Measurements from ENCODE around the gene WSCD1.

The WSCD1 gene

DNA sequence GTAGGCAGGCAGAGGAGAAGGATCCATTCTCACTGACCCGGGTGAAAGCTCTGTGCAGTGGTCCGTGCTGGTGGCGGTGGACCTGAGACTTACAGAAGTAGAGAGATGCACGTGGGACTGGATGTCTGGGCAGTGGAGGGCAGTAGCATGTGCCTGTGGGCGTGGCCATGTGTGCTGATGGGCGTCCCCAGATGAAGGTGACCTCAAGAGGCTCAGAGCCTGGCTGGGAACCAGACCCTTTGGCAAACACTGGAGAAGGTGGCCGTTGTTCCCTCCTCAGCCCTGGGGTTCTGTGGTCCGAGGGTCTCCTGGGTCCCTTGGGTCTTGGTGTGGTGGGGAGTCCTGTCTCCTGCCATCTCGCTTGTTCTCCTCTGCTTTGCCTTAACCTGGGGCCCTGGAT lies 15.6 kb downstream of the WSCD1 start:
- H3K4me3 ChIP-seq, result no peak overlapping the region
- H3K27ac ChIP-seq, result no peak overlapping the region
- no peaks in the 10 kb centered on the region for H3K36me3 ChIP-seq
- no peak overlapping the region for H3K4me2 ChIP-seq
- H3K9me3 ChIP-seq (replicated peaks in 1 of 11), result no peaks in the 10 kb centered on the region
- no peak for TF ChIP-seq Cebpa-rat (IDR thresholded peaks at IDR 0.05)
- H3K4me1 ChIP-seq, result no peaks in the 10 kb centered on the region
- H4K20me1 ChIP-seq, result peaks cover 0 to 2% (median 0%) of the 10 kb centered on the region in 11 experiments; a peak in 3 of 22 replicates
- no peak overlapping the region for H3K9ac ChIP-seq
- no peaks in the 10 kb centered on the region for H3K27me3 ChIP-seq

DNA sequence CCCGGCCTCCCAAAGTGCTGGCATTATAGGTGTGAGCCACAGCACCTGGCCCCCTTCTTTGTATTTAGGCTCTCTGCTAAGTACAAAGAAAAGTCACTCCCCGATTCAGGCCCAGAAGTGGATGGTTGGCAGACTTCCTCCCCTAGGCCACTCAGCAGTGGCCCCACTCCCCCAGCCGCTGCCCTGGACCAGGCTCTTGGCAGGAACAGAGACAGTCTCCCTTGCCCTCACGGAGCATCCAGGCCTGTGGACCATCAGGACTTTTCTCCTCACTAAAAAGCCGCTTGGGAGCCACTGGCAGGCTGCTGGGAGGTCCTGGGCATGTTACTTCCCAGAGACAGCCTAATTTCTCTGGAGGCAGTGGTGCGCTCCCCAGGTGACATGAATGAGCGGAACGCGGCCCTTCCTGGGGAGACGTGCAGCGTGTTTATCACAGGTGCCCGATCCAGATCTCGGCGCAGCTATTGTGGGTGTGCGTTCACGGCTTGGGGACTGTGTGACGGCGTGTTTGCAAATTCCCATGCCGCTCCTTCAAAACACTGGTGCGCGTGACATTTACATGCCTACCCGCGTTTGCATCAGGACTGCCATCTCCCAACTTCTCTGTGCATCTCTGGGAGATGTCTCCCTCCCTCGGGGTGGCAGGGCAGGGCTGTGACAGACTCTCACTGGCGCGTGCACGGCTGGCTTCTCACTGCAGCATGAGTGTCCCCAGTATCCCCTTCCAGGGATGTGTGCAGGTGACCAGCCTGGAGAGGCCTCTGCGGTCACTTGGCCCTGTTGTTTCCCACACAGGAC lies 16.6 kb downstream of the WSCD1 start:
- H3K4me1 ChIP-seq, result no peaks in the 10 kb centered on the region
- H3K27me3 ChIP-seq, result no peaks in the 10 kb centered on the region
- no peak for TF ChIP-seq Cebpa-rat (IDR thresholded peaks at IDR 0.05)
- no peaks in the 10 kb centered on the region for H3K9me3 ChIP-seq (replicated peaks in 1 of 11)
- H4K20me1 ChIP-seq, result no peaks in the 10 kb centered on the region; a peak in 2 of 22 replicates
- no peaks in the 10 kb centered on the region for H3K36me3 ChIP-seq
- no peak overlapping the region for H3K4me3 ChIP-seq
- no peak overlapping the region for H3K27ac ChIP-seq
- no peak overlapping the region for H3K9ac ChIP-seq
- H3K4me2 ChIP-seq, result no peak overlapping the region

DNA sequence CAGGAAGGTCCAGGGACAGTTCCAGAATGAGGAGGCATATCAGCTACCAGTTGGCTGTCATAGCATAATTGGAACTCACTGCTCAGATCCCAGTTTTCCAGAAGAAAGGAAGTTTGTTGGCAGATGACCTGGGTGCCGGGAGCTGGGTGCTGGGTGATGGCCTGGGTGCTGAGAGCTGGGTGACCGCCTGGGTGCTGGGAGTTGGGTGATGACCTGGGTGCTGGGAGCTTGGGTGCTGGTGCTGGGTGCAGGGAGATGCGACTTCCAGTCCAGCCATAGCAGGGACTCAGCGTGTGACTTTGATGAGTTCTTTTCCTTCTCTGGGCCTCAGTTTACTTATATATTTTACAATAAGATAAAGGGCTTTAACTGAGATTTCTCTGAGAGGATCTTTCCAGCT lies 18.0 kb downstream of the WSCD1 start:
- H4K20me1 ChIP-seq, result no peaks in the 10 kb centered on the region; a peak in 1 of 22 replicates
- no peaks in the 10 kb centered on the region for H3K36me3 ChIP-seq
- TF ChIP-seq Cebpa-rat (IDR thresholded peaks at IDR 0.05), result no peak
- H3K27ac ChIP-seq, result no peak overlapping the region
- H3K9me3 ChIP-seq (replicated peaks in 1 of 11), result no peaks in the 10 kb centered on the region
- no peaks in the 10 kb centered on the region for H3K27me3 ChIP-seq
- no peaks in the 10 kb centered on the region for H3K4me1 ChIP-seq
- H3K4me3 ChIP-seq, result no peak overlapping the region
- no peak overlapping the region for H3K4me2 ChIP-seq
- no peak overlapping the region for H3K9ac ChIP-seq

DNA sequence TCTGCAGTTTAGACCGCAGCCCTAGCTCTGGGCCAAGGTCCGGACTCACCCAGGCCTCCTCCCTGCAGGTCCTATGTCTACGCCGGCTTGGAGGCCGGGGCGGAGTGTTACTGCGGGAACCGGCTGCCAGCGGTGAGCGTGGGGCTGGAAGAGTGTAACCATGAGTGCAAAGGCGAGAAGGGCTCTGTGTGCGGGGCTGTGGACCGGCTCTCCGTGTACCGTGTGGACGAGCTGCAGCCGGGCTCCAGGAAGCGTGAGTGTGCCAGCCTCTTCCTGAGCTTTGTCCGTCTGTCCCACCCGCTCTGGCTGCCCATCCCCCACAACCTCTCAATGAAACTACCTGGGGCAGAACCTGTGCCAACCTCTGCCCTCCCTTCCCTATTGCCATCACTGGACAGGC lies 20.1 kb downstream of the WSCD1 start:
- Histone ChIP-seq H3K27ac (no peak overlapping the region), H3K4me2 (no peak overlapping the region), H3K9me3 (replicated peaks in 1 of 11) (no peaks in the 10 kb centered on the region), H3K9ac (no peak overlapping the region), H3K4me1 (no peaks in the 10 kb centered on the region), H3K27me3 (no peaks in the 10 kb centered on the region), H3K4me3 (no peak overlapping the region), H4K20me1 (no peaks in the 10 kb centered on the region; a peak in 1 of 22 replicates), H3K36me3 (no peaks in the 10 kb centered on the region)
- TF ChIP-seq Cebpa-rat (IDR thresholded peaks at IDR 0.05), result no peak

DNA sequence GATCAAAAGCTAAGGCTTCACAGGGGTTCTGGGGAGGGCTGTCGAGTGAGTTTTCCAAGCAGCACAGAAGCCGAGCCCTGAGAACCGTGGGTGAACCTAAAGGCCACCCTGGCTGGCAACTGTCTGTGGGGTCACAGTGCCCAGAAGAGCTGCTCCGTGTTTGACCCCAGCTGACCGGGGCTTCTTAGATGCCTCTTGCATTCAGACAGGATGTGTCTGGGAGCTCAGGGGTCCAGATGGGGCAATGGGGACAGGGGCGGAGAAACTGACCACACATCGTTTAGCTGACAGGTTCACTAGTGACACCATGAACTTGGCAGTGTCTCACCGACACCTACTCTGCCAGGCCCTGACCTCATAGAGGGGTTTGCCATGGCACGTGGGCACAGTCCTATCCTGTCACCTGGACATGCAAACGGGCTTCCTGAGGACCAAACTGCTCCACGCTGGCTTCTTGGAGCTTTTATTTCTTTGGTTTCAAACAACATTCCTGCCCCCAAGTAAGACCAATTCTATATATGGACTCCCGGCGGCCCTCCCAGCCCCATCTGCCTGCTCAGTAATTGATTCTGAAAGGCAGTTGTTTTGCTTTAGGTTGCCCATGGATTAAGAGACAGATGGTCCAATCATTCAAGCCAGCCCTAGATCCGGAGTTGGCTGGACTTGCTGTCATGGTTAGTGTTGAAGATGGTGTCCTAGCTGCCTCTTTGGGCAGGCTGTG lies 22.2 kb downstream of the WSCD1 start:
- H3K27me3 ChIP-seq, result no peaks in the 10 kb centered on the region

DNA sequence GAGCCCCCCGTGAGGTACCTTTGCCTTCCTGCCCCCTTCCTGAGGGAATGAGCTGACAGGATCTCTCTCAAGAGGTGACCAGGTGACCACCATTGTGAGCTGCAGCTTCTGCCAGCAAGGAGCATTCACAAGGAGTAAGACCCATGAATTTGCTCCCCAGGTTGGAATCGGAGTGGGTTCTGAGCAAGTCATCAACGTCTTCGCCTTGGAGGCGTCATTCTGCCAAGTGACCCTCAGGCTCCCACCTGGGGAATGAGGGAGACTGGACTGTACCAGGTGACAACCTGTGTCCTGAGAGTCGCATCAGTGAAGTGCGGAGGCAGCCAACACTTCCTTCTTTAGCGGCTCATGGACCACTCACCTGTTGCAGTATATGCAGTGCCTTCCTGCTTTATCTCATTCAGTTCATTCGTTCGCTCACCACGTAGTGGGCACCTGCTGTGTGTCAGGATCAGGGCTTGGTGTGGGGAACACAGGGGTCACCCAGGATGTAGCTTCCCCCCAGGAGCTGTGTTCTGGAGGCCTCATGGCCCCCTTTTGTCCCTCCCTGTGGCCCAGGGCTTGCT lies 22.8 kb downstream of the WSCD1 start:
- no peak overlapping the region for H3K9ac ChIP-seq
- no peaks in the 10 kb centered on the region; a peak in 1 of 22 replicates for H4K20me1 ChIP-seq
- H3K27ac ChIP-seq, result no peak overlapping the region
- H3K4me3 ChIP-seq, result no peak overlapping the region
- TF ChIP-seq Cebpa-rat (IDR thresholded peaks at IDR 0.05), result no peak
- H3K4me1 ChIP-seq, result peaks cover 0 to 9% (median 2%) of the 10 kb centered on the region in 10 experiments; a peak in 4 of 20 replicates
- H3K4me2 ChIP-seq, result no peak overlapping the region
- H3K36me3 ChIP-seq, result no peaks in the 10 kb centered on the region
- no peaks in the 10 kb centered on the region for H3K9me3 ChIP-seq (replicated peaks in 1 of 11)
- H3K27me3 ChIP-seq, result no peaks in the 10 kb centered on the region

More for the DNA sequence above, 22.2 kb downstream of the WSCD1 start:
- H4K20me1 ChIP-seq, result no peaks in the 10 kb centered on the region; a peak in 1 of 22 replicates
- H3K4me1 ChIP-seq, result peaks cover 0 to 9% (median 2%) of the 10 kb centered on the region in 10 experiments; a peak in 4 of 20 replicates
- H3K4me2 ChIP-seq, result no peak overlapping the region
- H3K36me3 ChIP-seq, result no peaks in the 10 kb centered on the region
- H3K4me3 ChIP-seq, result no peak overlapping the region
- no peaks in the 10 kb centered on the region for H3K9me3 ChIP-seq (replicated peaks in 1 of 11)
- H3K27ac ChIP-seq, result no peak overlapping the region
- no peak for TF ChIP-seq Cebpa-rat (IDR thresholded peaks at IDR 0.05)
- no peak overlapping the region for H3K9ac ChIP-seq

DNA sequence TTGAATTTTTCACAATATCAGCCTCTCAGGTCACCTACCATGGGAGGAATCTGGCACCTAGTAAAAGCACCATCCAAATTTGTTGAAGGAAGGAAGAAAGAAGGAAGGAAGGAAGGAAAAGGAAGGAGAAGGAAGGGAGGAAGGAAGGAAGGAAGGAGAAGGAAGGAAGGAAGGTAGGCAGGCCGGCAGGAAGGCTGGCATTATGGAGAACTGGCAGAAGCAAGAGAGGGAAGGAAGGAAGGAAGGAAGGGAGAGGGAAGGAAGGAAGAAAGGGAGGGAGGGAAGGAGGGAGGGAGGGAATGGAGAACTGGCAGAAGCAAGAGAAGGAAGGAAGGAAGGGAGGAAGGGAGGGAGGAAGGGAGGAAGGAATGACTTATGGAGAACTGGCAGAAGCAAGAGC lies 24.3 kb downstream of the WSCD1 start:
- no peak overlapping the region for H3K27ac ChIP-seq
- H3K4me2 ChIP-seq, result no peak overlapping the region
- TF ChIP-seq Cebpa-rat (IDR thresholded peaks at IDR 0.05), result no peak

DNA sequence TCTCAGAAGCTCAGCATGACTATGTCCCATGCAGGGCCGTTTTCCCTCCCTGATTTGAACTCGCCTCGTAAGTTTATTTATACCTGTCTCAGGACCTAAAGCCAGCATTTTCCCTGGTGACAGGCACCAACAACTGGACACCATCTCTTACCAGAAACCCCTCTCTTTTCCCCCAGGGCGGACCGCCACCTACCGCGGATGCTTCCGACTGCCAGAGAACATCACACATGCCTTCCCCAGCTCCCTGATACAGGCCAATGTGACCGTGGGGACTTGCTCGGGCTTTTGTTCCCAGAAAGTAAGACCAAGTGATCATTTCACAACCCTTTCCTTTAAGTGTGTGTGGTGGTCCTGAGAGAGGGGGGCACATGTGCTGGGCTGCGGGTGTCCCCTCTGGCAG lies 24.7 kb downstream of the WSCD1 start:
- H3K4me2 ChIP-seq, result no peak overlapping the region
- no peak overlapping the region for H3K4me3 ChIP-seq
- H3K36me3 ChIP-seq, result no peaks in the 10 kb centered on the region
- H3K27me3 ChIP-seq, result no peaks in the 10 kb centered on the region
- no peak overlapping the region for H3K27ac ChIP-seq
- peaks cover 0 to 9% (median 2%) of the 10 kb centered on the region in 10 experiments; a peak in 4 of 20 replicates for H3K4me1 ChIP-seq
- H3K9ac ChIP-seq, result no peak overlapping the region
- H3K9me3 ChIP-seq (replicated peaks in 1 of 11), result no peaks in the 10 kb centered on the region
- TF ChIP-seq Cebpa-rat (IDR thresholded peaks at IDR 0.05), result no peak
- H4K20me1 ChIP-seq, result no peaks in the 10 kb centered on the region; a peak in 1 of 22 replicates

More for the DNA sequence above, 24.3 kb downstream of the WSCD1 start:
- H3K4me3 ChIP-seq, result no peak overlapping the region
- no peaks in the 10 kb centered on the region for H3K27me3 ChIP-seq
- no peaks in the 10 kb centered on the region; a peak in 1 of 22 replicates for H4K20me1 ChIP-seq
- peaks cover 0 to 9% (median 2%) of the 10 kb centered on the region in 10 experiments; a peak in 4 of 20 replicates for H3K4me1 ChIP-seq
- no peaks in the 10 kb centered on the region for H3K9me3 ChIP-seq (replicated peaks in 1 of 11)
- no peak overlapping the region for H3K9ac ChIP-seq
- no peaks in the 10 kb centered on the region for H3K36me3 ChIP-seq

DNA sequence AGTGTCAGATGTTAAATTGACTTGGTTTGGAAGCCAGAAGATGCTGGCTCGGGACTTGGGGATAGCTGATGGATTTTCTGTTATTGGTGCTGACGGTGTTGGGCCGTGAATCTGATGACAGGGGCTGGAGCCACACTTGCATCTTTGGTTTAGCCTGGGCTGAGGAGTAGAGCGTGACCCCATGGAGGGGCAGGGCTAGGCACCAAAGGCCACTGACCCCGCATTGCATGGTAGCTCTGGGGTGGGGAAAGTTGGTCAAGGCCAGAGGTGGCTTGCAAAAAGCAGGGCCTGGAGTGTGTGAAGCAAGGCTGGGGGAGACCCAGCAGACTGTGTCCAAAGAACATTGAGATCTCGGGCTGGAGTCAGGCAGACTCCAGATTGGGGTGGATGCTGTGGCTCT lies 25.3 kb downstream of the WSCD1 start:
- Histone ChIP-seq H3K4me1 (peaks cover 0 to 9% (median 2%) of the 10 kb centered on the region in 10 experiments; a peak in 4 of 20 replicates), H3K27me3 (no peaks in the 10 kb centered on the region), H3K27ac (no peak overlapping the region), H3K4me3 (no peak overlapping the region), H3K4me2 (no peak overlapping the region), H3K9ac (no peak overlapping the region), H3K9me3 (replicated peaks in 1 of 11) (no peaks in the 10 kb centered on the region), H4K20me1 (no peaks in the 10 kb centered on the region; a peak in 1 of 22 replicates), H3K36me3 (no peaks in the 10 kb centered on the region)
- TF ChIP-seq Cebpa-rat (IDR thresholded peaks at IDR 0.05), result no peak
